HepG2 (cell line): ENCODE results near the gene MTFR1L. TPM values are rescaled to one million over a fixed set of nuclear protein-coding genes. Genes with fewer than 3 reads are reported as not detected.

ENCODE experiments used
- AGO2 ChIP-seq: fragments of 200-400 bp; formaldehyde crosslinking; optimal IDR thresholded peaks from 2 replicates; pipeline ENCODE3; 2017; ENCODE audit warnings: mild to moderate bottlenecking, low read depth, low read length, moderate library complexity
- ARNT2 ChIP-seq: sonication (generic); formaldehyde crosslinking; IDR thresholded peaks from 2 replicates; pipeline ENCODE4 v1.8.0; 2022; ENCODE audit warnings: mild to moderate bottlenecking, low read depth, missing genetic modification reagents, moderate library complexity
- ATM ChIP-seq: fragments of 450-650 bp; IDR thresholded peaks from 2 replicates; pipeline ENCODE4 v1.7.1; 2017; ENCODE audit warnings: mild to moderate bottlenecking, borderline replicate concordance
- CBFB ChIP-seq: sonication (generic); formaldehyde crosslinking; IDR thresholded peaks from 2 replicates; pipeline ENCODE4 v1.4.0; 2020; ENCODE audit warnings: missing genetic modification reagents
- CEBPZ ChIP-seq: IDR thresholded peaks from 2 replicates; pipeline ENCODE4 v1.6.1; 2012; ENCODE audit warnings: low read length, improper control_type of control experiment
- CENPBD1 ChIP-seq: sonication (generic); formaldehyde crosslinking; IDR thresholded peaks from 2 replicates; pipeline ENCODE4 v1.8.0; 2022; ENCODE audit warnings: missing genetic modification reagents, low read depth, mild to moderate bottlenecking, borderline replicate concordance
- HNRNPL ChIP-seq: fragments of 200-400 bp; formaldehyde crosslinking; IDR thresholded peaks from 2 replicates; pipeline ENCODE4 v1.6.1; 2017; ENCODE audit warnings: mild to moderate bottlenecking, low read depth, low read length
- POGZ ChIP-seq: sonication (generic); formaldehyde crosslinking; IDR thresholded peaks from 2 replicates; pipeline ENCODE4 v1.4.0; 2020; ENCODE audit warnings: mild to moderate bottlenecking, missing genetic modification reagents
- RFXANK ChIP-seq: IDR thresholded peaks from 2 replicates; pipeline ENCODE4 v1.6.1; 2016
- SRSF9 ChIP-seq: fragments of 200-400 bp; formaldehyde crosslinking; IDR thresholded peaks from 2 replicates; pipeline ENCODE4 v1.6.1; 2018; ENCODE audit warnings: borderline replicate concordance, mild to moderate bottlenecking, low read depth, low read length; ENCODE audit not compliant: insufficient read depth, poor library complexity, severe bottlenecking
- ZBTB38 ChIP-seq: sonication (generic); formaldehyde crosslinking; IDR thresholded peaks from 2 replicates; pipeline ENCODE4 v1.5.1; 2020; ENCODE audit warnings: mild to moderate bottlenecking, missing genetic modification reagents
- ZNF230 ChIP-seq: sonication (generic); formaldehyde crosslinking; IDR thresholded peaks from 2 replicates; pipeline ENCODE4 v1.4.0; 2020; ENCODE audit warnings: mild to moderate bottlenecking, missing genetic modification reagents
- ZNF264 ChIP-seq: sonication (generic); formaldehyde crosslinking; IDR thresholded peaks from 2 replicates; pipeline ENCODE4 v1.4.0; 2020; ENCODE audit warnings: missing genetic modification reagents
- ZNF687 ChIP-seq: sonication (generic); formaldehyde crosslinking; IDR thresholded peaks from 2 replicates; pipeline ENCODE4 v1.5.1; 2020; ENCODE audit warnings: mild to moderate bottlenecking, missing genetic modification reagents, moderate library complexity
- ZNF737 ChIP-seq: sonication (generic); formaldehyde crosslinking; IDR thresholded peaks from 2 replicates; pipeline ENCODE4 v1.5.0; 2020; ENCODE audit warnings: missing genetic modification reagents, mild to moderate bottlenecking, borderline replicate concordance
- polyA plus RNA-seq, 8 experiments: library from polyadenylated mRNA; depleted of rRNA in 3 of 8; stranded (reverse) in 7 of 8; unstranded in 1 of 8; fragments of >200 nt; fragmentation: Illumina TruSeq in 4 of 8; extraction: Trizol in 4 of 8; gene quantifications; 2 replicates each; pipeline versions ENCODE4 v1.2.1 to v1.2.3, GENCODE V29; 2011 to 2016; ENCODE audit warnings: low read depth in 4 of 8, missing spikeins in 1 of 8, mixed read lengths in 1 of 8; ENCODE audit not compliant: insufficient read depth in 1 of 8
- total RNA-seq, 5 experiments: library from RNA; depleted of rRNA; stranded (reverse); fragments of >200 nt; fragmentation: Illumina TruSeq; extraction: Trizol; gene quantifications; 2 replicates each; pipeline ENCODE4 v1.2.3, GENCODE V29; 2016; ENCODE audit warnings: low read depth in 1 of 5
- TF ChIP-seq, protein P1 (sequence below): sonication (generic); formaldehyde crosslinking; IDR thresholded peaks from 2 replicates; pipeline ENCODE4 v1.4.0; 2020; ENCODE audit warnings: missing genetic modification reagents
- TF ChIP-seq, protein P2 (sequence below): sonication (generic); formaldehyde crosslinking; IDR thresholded peaks from 2 replicates; pipeline ENCODE4 v1.8.0; 2022; ENCODE audit warnings: missing genetic modification reagents, mild to moderate bottlenecking, borderline replicate concordance

Gene MTFR1L
- total and polyA plus RNA-seq, 2 of the 13 experiments (the other 11 are each of a cell fraction or from before 2014, with no cell fraction given) = 38.0 to 55.7 TPM

DNA sequence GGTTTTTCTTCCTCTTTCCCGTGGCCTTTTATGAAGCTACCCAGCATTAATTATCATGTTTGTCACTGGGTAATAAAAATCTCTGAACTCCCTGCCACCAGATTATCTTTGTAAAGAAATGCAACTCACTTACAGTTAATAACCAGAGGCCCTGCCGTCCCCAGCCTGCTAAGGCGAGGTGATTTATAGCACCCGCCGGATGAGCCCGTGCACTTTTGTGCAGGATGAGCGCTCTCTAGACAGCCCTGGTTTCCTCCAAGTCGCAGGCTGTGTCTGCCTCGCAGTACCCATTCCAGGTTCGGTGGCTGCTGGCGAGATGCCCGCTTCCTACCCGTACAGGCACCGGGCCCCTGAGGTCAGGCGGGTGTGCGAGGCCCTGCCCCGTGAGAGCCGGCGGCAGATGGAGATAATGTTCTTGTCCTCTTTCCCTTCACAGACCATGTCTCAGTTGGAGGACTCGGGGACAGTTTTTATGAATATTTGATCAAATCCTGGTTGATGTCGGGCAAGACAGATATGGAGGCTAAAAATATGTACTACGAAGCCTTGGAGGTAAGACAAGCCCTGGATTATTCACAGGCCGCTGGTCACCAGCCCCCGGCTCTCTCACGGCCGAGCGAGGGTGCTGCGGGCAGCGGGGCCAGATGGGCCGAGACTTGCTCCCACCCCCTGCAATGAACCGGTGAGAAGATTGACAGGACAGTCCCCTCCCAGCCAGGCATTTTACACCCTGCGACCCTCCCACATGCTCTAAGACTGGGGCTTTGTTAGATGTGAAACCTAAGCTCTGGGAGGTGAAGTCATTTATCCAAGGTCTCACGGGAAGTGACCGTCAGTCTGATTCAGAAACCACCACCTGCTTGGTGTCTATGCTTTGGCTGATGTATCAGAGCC lies 48.3 kb upstream of the MTFR1L start (continued):
- no peak for TF ChIP-seq POGZ
- TF ChIP-seq HNRNPL = peak; percentile 80; the same call in 1 of the 2 replicates
- TF ChIP-seq CEBPZ = no peak
- TF ChIP-seq ZNF687 (CRISPR knock-in tag) = peak; percentile 71
- TF ChIP-seq, protein P1, sequence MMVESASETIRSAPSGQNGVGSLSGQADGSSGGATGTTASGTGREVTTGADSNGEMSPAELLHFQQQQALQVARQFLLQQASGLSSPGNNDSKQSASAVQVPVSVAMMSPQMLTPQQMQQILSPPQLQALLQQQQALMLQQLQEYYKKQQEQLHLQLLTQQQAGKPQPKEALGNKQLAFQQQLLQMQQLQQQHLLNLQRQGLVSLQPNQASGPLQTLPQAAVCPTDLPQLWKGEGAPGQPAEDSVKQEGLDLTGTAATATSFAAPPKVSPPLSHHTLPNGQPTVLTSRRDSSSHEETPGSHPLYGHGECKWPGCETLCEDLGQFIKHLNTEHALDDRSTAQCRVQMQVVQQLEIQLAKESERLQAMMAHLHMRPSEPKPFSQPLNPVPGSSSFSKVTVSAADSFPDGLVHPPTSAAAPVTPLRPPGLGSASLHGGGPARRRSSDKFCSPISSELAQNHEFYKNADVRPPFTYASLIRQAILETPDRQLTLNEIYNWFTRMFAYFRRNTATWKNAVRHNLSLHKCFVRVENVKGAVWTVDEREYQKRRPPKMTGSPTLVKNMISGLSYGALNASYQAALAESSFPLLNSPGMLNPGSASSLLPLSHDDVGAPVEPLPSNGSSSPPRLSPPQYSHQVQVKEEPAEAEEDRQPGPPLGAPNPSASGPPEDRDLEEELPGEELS (CRISPR knock-in tag) = no peak
- no peak for TF ChIP-seq ZNF264 (CRISPR knock-in tag)
- TF ChIP-seq CENPBD1 (CRISPR knock-in tag) = no peak
- TF ChIP-seq ZBTB38 (CRISPR knock-in tag) = no peak
- TF ChIP-seq, protein P2, sequence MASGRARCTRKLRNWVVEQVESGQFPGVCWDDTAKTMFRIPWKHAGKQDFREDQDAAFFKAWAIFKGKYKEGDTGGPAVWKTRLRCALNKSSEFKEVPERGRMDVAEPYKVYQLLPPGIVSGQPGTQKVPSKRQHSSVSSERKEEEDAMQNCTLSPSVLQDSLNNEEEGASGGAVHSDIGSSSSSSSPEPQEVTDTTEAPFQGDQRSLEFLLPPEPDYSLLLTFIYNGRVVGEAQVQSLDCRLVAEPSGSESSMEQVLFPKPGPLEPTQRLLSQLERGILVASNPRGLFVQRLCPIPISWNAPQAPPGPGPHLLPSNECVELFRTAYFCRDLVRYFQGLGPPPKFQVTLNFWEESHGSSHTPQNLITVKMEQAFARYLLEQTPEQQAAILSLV (CRISPR knock-in tag) = peak; percentile 67; the same call in 1 of the 2 replicates
- 0 out of 2 replicates have a peak, but pooled peaks have one; percentile 15 for TF ChIP-seq CBFB
- no peak for TF ChIP-seq AGO2
- TF ChIP-seq RFXANK (CRISPR knock-in tag) = no peak
- TF ChIP-seq SRSF9 = no peak
- TF ChIP-seq ZNF230 (CRISPR knock-in tag) = peak; percentile 58; the same call in 1 of the 2 replicates
- TF ChIP-seq ATM = no peak
- 0 out of 2 replicates have a peak, but pooled peaks have one; percentile 63 for TF ChIP-seq ARNT2 (CRISPR knock-in tag)
- TF ChIP-seq ZNF737 (CRISPR knock-in tag) = no peak
